ENCODE results near the gene MYO1A.

GRCh38 chr12:57091638-57092528, 42.0 kb upstream of the MYO1A start:
- TF ChIP-seq ZNF416 (tag by site-specific recombination; IDR thresholded peaks at IDR 0.05) (no peak), ZFP3 (tag by site-specific recombination; IDR thresholded peaks at IDR 0.05; ENCODE audit: low read depth) (no peak), REST (tag by site-specific recombination; IDR thresholded peaks at IDR 0.05) (no peak), CTCF (tag by site-specific recombination; IDR thresholded peaks at IDR 0.05) (no peak), ZNF518A (tag by site-specific recombination; conservative IDR thresholded peaks at IDR 0.05; ENCODE audit: low read depth) (no peak)
- TF ChIP-seq, protein P1, sequence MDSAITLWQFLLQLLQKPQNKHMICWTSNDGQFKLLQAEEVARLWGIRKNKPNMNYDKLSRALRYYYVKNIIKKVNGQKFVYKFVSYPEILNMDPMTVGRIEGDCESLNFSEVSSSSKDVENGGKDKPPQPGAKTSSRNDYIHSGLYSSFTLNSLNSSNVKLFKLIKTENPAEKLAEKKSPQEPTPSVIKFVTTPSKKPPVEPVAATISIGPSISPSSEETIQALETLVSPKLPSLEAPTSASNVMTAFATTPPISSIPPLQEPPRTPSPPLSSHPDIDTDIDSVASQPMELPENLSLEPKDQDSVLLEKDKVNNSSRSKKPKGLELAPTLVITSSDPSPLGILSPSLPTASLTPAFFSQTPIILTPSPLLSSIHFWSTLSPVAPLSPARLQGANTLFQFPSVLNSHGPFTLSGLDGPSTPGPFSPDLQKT (IDR thresholded peaks at IDR 0.05; ENCODE audit: borderline replicate concordance, low read depth, low read length): no peak

Measured in HEK293 (cell line).